IPS-15b (cell line): ENCODE results near the gene C17orf107.
"Not testable (repeated sequence)": the region's sequence is repeated elsewhere in the genome, so short reads cannot be mapped to it uniquely, and the experiment has no call there.

Experiments
- H3K27me3 ChIP-seq: one replicate; pipeline ENCODE4 v1.6.1; 2013; ENCODE audit warnings: low read length; ENCODE audit not compliant: control insufficient read depth, insufficient read depth
- H3K36me3 ChIP-seq: one replicate; pipeline ENCODE4 v1.6.1; 2013; ENCODE audit warnings: low read length; ENCODE audit not compliant: control insufficient read depth, insufficient read depth
- H3K4me1 ChIP-seq: one replicate; pipeline ENCODE4 v1.6.1; 2013; ENCODE audit warnings: mild to moderate bottlenecking, low read length; ENCODE audit not compliant: control insufficient read depth, insufficient read depth
- H3K4me3 ChIP-seq: one replicate; pipeline ENCODE4 v1.5.1; 2013; ENCODE audit warnings: low read depth, low read length
- H3K9ac ChIP-seq: one replicate; pipeline ENCODE4 v1.6.1; 2013; ENCODE audit warnings: low read depth, mild to moderate bottlenecking, low read length
- H3K9me3 ChIP-seq: one replicate; pipeline ENCODE4 v1.6.1; 2013; ENCODE audit warnings: mild to moderate bottlenecking, low read length; ENCODE audit not compliant: control insufficient read depth, insufficient read depth

Gene C17orf107

DNA sequence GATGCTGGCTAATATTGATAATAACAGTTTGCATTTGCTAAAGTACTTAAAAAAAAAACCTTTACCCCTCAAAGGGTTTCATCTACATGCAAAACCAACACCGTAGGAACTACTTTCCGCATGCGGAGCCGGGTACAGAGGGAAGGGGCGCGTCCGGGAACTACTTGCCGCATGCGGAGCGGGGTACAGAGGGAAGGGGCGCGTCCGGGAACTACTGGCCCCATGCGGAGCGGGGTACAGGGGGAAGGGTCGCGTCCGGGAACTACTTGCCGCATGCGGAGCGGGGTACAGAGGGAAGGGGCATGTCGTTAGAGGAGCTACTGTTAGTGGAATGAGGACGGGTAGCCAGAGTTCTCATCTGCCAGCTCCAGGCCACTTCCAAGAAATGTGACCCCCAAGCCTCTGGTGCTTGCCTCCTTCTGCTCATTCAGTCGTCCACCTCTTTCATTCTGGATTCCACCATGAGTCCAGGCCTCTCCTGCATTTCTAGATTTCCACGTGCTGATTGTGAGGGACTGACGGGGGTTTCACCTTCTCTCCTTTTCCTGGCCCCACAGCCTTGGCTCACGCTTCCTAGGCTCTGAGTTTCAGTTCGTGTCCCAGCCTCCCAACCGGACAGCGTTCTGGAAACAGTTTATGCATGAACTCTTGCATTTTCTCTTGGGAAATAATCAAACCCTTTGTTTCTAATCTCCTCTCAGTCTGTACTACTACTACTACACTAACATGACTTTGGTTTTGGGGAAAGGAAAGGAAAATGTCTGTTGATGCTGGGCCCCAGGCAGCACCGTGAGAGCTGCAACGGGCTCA is 39.3 kb upstream of the C17orf107 start:
- Histone ChIP-seq H3K36me3 (no peaks in the 10 kb centered on the region), H3K4me1 (peaks cover 29% of the 10 kb centered on the region), H3K4me3 (no peak overlapping the region), H3K9ac (no peak overlapping the region), H3K27me3 (no peaks in the 10 kb centered on the region), H3K9me3 (no peaks in the 10 kb centered on the region)

DNA sequence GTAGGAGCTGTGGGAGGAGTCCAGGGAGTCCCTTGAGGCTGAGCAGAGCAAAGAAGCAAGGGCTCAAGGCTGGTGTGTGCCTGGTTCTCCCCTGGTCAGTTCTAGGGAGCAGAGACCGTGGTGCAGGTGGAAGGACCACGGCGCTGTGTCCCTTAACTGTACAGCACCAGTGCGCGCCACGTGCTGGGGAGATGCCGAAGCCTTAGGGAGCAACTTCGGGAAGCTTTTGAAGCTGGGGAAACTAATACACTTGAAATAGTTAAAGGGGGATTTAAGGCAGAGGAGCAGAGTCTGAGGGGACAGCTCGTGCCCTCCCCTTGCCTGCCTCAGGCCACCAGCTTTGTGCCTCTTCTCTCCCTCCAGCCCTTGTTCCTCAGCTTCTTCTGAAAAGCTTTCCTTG is 38.7 kb upstream of the C17orf107 start:
- H3K4me3 ChIP-seq = no peak overlapping the region
- H3K9ac ChIP-seq = peak overlapping the region; percentile 4
- H3K36me3 ChIP-seq = no peaks in the 10 kb centered on the region
- no peaks in the 10 kb centered on the region for H3K9me3 ChIP-seq
- H3K4me1 ChIP-seq = peaks cover 29% of the 10 kb centered on the region
- no peaks in the 10 kb centered on the region for H3K27me3 ChIP-seq

DNA sequence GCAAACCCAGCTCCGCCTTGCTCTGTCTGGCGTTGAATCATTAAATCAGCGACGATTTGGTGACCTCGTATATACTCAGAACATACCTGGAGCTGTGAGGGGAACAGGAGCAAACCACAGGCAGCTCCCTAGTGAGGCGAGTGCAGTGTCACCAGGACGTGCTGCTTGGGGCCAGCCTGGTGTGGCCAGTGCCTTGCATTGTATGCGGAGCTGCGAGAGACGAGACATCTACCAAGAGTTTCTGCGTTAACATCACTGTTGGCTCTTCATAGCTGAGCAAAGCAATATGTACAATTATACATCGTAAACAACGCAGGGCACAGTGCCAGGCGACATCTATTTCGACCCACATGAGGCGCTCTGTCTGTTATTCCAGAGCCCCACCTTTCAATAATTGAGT is 38.3 kb upstream of the C17orf107 start:
- no peak overlapping the region for H3K4me3 ChIP-seq
- no peaks in the 10 kb centered on the region for H3K9me3 ChIP-seq
- peak overlapping the region; percentile 4 for H3K9ac ChIP-seq
- H3K36me3 ChIP-seq = no peaks in the 10 kb centered on the region
- no peaks in the 10 kb centered on the region for H3K27me3 ChIP-seq
- H3K4me1 ChIP-seq = peaks cover 29% of the 10 kb centered on the region

DNA sequence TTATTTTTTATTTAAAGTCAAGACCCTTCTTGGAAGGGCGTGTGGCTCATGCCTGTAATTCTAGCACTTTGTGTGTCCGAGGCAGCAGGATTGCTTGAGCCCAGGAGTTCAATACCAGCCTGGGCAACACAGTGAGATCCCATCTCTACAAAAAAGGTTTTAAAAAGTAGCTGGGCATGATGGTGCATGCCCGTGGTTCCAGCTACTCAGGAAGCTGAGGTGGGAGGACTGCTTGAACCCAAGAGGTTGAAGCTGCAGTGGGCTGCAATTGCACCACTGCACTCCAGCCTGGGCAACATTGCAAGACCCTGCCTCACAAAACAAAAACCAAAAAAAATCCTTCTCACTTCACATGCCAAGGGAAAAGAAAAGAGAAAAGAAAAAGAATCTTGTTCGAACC is 36.6 kb upstream of the C17orf107 start:
- H3K9ac ChIP-seq = no peak overlapping the region
- H3K9me3 ChIP-seq = no peaks in the 10 kb centered on the region
- H3K27me3 ChIP-seq = no peaks in the 10 kb centered on the region
- H3K4me1 ChIP-seq = peaks cover 26% of the 10 kb centered on the region
- H3K4me3 ChIP-seq = no peak overlapping the region
- no peaks in the 10 kb centered on the region for H3K36me3 ChIP-seq

DNA sequence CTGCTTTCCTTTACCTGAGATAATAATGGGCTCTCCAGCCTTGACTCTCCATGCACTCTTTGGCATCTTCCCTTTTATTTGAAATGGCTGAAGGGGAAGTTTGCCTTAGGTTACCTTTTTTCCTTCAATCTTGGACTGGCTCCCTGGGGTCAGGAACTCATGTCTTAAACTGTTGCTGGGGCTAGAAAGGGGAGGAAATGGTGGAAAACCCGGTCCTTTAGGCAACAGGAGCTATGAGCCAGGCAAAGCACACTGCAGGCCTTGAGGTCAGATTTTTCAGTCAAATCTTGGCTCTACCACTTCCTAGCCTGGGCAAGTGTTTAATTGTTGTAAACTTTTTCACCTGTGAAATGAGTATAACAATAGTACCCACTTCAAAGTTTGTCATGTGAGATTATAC is 36.0 kb upstream of the C17orf107 start:
- Histone ChIP-seq H3K27me3 (no peaks in the 10 kb centered on the region), H3K9ac (no peak overlapping the region), H3K4me3 (no peak overlapping the region), H3K36me3 (no peaks in the 10 kb centered on the region), H3K9me3 (no peaks in the 10 kb centered on the region), H3K4me1 (peaks cover 22% of the 10 kb centered on the region)

DNA sequence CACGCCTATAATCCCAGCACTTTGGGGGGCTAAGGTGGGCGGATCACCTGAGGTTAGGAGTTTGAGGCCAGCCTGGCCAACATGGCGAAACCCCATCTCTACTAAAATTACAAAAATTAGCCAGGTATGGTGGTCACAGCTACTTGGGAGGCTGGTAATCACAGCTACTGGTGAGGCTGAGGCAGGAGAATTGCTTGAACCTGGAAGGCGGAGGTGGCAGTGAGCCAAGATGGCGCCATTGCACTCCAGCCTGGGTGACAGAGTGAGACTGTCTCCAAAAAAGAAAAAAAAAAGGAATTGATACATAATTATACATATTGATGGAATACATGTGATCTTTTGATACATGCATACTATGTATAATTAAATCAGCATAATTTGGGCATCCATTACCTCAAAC is 31.8 kb upstream of the C17orf107 start:
- not testable (repeated sequence) for H3K4me1 ChIP-seq, H3K9me3 ChIP-seq, H3K9ac ChIP-seq, H3K4me3 ChIP-seq, H3K36me3 ChIP-seq, H3K27me3 ChIP-seq

DNA sequence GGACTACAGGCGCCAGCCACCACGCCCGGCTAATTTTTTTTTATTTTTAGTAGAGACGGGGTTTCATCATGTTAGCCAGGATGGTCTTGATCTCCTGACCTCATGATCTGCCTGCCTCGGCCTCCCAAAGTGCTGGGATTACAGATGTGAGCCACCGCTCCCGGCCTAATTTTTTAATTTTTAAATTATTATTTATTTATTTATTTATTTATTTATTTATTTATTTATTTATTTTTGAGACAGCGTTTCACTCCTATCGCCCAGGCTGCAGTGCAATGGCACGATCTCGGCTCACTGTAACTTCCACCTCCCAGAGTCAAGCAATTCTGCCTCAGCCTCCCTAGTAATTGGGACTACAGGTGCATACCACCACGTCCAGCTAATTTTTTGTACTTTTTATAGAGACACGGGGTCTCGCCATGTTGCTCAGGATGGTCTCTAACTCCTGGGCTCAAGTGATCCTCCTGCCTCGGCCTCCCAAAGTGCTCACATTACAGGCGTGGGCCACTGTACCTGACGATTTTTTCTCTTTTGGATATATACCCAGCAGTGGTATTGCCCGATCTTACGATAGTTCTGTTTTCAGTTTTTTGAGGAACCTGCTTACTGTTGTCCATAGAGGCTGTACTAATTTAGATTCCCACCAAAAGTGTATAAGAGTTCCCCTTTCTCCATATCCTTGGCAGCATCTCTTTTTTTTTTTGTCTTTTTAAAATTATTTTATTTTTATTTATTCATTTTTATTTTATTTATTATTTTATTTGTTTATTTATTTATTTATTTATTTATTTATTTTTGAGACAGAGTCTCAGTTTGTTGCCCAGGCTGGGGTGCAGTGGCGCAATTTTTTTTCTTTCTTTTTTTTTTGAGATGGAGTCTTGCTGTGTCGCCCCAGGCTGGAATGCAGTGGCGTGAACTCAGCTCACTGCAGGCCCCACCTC is 30.0 kb upstream of the C17orf107 start:
- H3K4me3 ChIP-seq, H3K9me3 ChIP-seq, H3K9ac ChIP-seq, H3K36me3 ChIP-seq, H3K27me3 ChIP-seq, H3K4me1 ChIP-seq: not testable (repeated sequence)

DNA sequence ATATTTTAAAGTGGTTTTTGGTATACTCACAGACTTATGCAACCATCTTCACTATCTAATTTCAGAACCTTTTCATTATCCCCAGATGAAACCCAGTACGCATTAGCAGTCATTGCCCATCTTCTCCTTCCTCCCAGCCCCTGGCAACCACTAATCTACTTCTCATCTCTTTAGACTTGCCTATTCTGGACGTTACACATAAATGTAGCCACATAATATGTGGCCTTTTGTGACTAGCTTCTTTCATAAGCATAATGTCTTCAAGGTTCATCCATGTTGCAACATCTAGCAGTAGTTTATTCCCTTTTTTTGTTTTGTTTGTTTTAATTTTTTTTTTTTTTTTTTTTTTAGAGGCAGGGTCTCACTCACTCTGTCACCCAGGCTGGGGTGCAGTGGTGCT is 28.5 kb upstream of the C17orf107 start:
- Histone ChIP-seq H3K9ac (no peak overlapping the region), H3K4me1 (no peaks in the 10 kb centered on the region), H3K9me3 (no peaks in the 10 kb centered on the region), H3K36me3 (no peaks in the 10 kb centered on the region), H3K27me3 (no peaks in the 10 kb centered on the region), H3K4me3 (no peak overlapping the region)

DNA sequence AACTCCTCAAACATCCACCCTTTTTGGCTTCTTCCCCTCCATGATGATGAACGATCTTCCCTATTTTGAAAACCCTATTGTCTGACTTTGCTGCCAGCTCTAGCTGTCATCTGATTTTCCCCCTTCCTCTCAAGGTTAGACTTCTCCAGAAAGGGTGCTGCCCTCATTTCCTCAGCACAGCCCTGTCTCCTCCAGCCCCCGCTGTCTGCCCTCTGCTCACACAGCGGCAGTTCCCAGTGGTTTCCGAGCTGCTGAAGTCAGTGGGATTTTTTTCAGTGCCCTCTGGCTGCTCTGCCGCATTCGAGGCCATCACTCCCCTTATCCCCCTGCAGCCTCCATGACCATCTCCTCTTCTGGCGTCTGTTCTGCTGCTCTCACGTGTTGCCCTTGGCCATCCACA is 26.6 kb upstream of the C17orf107 start:
- no peaks in the 10 kb centered on the region for H3K4me1 ChIP-seq
- no peaks in the 10 kb centered on the region for H3K9me3 ChIP-seq
- no peak overlapping the region for H3K4me3 ChIP-seq
- H3K36me3 ChIP-seq = no peaks in the 10 kb centered on the region
- no peaks in the 10 kb centered on the region for H3K27me3 ChIP-seq
- no peak overlapping the region for H3K9ac ChIP-seq

DNA sequence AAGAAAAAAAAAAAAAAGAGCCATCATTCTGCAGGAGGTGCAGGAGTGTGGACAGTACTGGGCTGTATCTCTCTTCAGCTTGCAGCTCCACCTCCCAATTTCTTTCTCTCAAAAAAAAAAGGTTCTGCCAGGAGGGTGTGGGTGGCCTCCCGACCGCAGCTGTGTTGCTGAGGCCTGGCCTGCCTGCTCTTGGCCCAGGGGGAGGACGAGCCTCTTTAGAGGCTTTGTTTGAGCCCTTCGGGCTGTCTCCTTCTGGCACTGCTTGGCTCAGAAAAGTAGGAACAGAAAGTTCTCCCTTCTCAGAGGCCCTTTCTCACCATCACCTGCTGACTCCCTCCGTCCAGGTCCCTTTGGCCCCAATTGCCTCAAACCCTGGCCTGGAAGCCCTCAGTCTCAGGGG is 22.2 kb upstream of the C17orf107 start:
- Histone ChIP-seq H3K9ac (no peak overlapping the region), H3K4me3 (no peak overlapping the region), H3K9me3 (no peaks in the 10 kb centered on the region), H3K4me1 (peaks cover 2% of the 10 kb centered on the region), H3K27me3 (no peaks in the 10 kb centered on the region), H3K36me3 (peaks cover 3% of the 10 kb centered on the region)

DNA sequence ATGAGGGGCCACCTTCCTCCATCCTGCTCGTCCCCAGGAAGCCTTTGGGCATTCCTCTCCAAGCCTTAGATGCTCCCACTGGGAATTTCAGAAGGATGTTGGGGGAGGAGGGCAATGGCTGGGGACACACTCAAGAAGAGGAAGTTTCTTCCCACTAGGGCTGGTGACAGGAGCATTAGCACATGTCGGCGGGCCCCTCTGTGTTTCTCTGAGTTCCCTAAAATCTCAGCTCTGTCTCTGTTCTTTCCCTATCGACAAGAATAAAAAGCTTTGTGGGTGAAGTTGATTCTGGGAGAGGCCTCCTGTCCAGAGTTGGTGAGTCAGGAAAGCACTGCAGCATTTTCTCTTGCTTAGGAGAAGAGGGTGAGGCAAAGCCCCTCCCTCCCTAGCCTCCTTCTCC is 19.7 kb upstream of the C17orf107 start:
- peaks cover 10% of the 10 kb centered on the region for H3K36me3 ChIP-seq
- H3K4me3 ChIP-seq = no peak overlapping the region
- no peaks in the 10 kb centered on the region for H3K9me3 ChIP-seq
- H3K27me3 ChIP-seq = no peaks in the 10 kb centered on the region
- no peak overlapping the region for H3K9ac ChIP-seq
- peaks cover 2% of the 10 kb centered on the region for H3K4me1 ChIP-seq

DNA sequence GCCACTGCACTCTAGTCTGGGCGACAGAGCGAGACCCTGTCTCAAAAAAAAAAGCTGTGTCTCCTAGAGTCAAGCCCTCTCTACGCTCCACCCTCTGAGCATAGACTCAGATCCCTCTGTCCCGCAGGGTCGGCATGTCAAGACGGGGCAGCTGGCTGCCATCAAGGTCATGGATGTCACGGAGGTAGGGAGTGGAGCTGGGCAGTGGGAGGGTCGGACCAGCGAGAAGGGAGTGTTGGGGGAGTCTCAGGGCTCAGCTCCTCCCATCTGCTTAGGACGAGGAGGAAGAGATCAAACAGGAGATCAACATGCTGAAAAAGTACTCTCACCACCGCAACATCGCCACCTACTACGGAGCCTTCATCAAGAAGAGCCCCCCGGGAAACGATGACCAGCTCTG is 18.5 kb upstream of the C17orf107 start:
- Histone ChIP-seq H3K27me3 (no peaks in the 10 kb centered on the region), H3K4me3 (no peak overlapping the region), H3K36me3 (peaks cover 21% of the 10 kb centered on the region), H3K9me3 (no peaks in the 10 kb centered on the region), H3K4me1 (peaks cover 2% of the 10 kb centered on the region), H3K9ac (no peak overlapping the region)
